HFF-Myc (cell line): ENCODE data around the gene LHX4.

Experiments used
- DNase-seq: peaks from one replicate; pipeline ENCODE4 v3.0.0-alpha.2; 2011; ENCODE audit warnings: low read depth; ENCODE audit errors: extremely low read depth
- H3K4me3 ChIP-seq: replicated peaks from 2 replicates; pipeline ENCODE4 v1.5.1; 2011; ENCODE audit warnings: low read depth, mild to moderate bottlenecking, control low read depth, low read length
- TF ChIP-seq, protein P1 (sequence below): IDR thresholded peaks from 2 replicates; pipeline ENCODE4 v1.5.1; 2012; ENCODE audit warnings: mild to moderate bottlenecking, low read depth, low read length, control low read depth; ENCODE audit errors: missing control alignments

Gene LHX4

DNA sequence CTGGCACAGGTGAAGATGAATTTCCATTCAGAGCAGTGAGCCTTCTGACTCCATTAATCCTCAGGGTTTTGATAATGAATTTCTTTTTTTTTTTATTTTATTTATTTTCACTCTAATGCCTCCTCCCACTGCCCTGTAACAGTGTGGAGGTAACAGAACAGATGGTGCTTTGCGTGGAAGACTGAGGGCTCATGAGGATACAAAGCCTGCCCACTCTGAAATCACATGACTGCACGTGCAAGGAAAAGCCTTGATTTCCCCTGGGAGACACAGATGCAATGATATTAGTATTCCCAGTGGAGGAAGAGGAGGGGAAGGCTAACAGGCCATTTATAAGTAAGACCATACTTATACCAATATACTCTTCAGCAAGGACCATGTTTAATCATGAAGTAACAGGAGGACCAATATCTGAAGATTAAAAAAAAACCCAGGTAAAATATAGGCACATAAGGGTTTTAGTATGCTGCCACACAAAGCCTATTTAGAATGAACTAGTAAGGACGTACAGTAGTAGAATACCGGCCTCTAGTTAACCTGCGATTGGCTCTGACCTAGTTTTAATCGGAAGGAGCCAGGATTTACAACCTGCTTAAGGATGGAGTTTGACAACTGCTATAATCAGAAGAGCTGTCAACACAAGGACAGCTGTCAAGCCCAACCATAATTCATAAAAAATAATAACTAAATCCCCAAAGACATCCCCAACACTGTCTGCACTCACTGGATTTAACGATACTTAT, 69.6 kb downstream of the LHX4 start:
- DNase-seq: no peak
- no peak overlapping the region for H3K4me3 ChIP-seq
- TF ChIP-seq, protein P1, sequence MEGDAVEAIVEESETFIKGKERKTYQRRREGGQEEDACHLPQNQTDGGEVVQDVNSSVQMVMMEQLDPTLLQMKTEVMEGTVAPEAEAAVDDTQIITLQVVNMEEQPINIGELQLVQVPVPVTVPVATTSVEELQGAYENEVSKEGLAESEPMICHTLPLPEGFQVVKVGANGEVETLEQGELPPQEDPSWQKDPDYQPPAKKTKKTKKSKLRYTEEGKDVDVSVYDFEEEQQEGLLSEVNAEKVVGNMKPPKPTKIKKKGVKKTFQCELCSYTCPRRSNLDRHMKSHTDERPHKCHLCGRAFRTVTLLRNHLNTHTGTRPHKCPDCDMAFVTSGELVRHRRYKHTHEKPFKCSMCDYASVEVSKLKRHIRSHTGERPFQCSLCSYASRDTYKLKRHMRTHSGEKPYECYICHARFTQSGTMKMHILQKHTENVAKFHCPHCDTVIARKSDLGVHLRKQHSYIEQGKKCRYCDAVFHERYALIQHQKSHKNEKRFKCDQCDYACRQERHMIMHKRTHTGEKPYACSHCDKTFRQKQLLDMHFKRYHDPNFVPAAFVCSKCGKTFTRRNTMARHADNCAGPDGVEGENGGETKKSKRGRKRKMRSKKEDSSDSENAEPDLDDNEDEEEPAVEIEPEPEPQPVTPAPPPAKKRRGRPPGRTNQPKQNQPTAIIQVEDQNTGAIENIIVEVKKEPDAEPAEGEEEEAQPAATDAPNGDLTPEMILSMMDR: no peak

DNA sequence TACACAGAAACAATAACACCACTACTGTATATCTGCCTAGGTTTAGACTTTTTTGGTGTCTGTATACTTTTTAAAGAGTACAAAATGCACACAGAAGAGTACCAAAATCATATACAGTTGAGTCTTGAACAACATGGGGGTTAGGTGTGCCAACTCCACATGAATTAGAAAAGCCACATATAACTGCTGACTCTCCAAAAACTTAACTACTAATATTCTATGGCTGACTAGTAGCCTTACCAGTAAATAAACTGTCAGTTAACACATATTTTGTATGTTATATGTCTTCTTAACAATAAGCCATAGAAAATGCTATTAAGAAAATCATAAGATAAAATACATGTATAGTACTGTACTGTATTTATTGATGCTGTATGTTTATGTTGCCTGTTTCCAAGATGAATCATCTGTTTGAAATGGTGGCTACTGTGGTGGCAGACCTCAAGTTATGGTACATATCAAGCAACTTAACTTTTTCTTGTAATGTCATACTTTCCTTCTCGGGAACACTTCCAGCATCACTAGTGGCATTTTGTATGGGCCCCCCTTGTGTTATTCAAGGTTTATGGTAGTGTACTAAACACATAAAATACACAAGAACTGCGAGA, 71.2 kb downstream of the LHX4 start:
- TF ChIP-seq, protein P1: no peak
- H3K4me3 ChIP-seq: no peak overlapping the region
- peak; percentile 24 for DNase-seq

DNA sequence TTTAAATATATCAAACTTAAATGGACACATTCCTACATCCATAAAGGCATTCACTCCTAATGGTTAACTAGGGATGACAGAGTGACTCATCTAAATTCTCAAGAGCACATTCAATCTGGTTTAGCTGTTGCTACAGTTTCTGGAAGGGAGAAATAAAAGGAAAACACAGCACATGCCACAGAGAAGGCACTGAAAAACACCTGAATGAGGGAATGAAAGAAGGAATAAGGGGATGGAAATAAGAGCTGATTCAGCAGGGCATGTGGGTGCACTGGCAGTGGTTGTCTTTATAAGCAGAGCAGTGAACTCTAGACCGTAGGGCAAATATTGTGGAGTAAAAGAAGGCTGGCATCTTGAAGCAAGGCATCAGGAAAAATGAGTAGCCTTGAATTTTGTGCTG, 79.3 kb downstream of the LHX4 start:
- no peak overlapping the region for H3K4me3 ChIP-seq
- TF ChIP-seq, protein P1: no peak
- peak; percentile 20 for DNase-seq

DNA sequence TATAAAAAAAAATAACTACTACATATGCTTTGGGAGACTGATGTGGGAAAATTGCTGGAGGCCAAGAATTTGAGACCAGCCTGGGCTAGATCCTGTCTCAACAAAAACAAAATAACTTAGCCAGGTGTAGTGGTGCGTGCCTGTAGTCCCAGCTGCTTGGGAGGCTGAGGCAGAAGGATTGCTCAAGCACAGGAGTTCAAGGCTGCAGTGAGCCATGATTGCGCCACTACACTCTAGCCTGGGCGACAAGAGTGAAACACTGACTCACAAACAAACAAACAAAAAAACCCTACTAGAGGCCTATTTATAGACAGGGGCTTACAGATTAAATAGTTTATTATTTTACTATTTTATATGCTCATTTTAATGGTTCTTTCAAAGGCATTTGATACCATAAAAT, 80.0 kb downstream of the LHX4 start:
- DNase-seq: no peak
- no peak overlapping the region for H3K4me3 ChIP-seq
- TF ChIP-seq, protein P1: no peak

DNA sequence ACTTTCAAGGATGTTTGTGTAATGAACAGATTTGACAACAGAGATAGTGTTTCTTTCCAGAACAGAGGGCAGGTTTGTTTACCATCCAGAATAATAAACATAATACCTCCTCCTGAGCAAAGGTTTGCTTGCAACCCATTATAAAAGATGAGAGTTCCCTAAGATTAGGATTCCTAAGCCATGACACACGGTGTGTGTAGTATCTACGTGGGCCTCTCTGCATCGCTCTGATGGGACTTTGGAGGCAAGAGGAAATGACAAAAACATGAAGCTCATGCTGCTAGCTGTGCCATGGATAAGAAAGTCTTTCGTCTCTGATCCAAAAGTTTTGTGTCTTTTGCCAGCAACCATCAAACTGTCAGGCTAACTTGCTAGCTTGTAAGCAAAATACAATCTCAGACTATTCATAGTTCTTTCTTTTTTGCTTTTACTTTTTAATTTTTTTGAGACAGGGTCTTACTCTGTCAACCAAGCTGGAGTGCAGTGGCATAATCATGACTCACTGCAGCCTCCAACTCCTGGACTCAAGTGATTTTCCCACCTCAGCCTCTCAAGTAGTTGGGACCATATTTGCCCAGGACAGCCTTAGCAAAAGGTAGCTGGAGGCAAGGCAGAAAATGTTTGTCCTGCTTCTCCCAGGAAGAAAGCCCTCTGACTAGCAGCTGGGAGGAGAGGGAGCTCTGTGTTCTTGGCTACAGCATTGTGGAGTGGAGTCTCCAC, 81.1 kb downstream of the LHX4 start:
- H3K4me3 ChIP-seq: no peak overlapping the region
- TF ChIP-seq, protein P1: no peak
- no peak for DNase-seq

DNA sequence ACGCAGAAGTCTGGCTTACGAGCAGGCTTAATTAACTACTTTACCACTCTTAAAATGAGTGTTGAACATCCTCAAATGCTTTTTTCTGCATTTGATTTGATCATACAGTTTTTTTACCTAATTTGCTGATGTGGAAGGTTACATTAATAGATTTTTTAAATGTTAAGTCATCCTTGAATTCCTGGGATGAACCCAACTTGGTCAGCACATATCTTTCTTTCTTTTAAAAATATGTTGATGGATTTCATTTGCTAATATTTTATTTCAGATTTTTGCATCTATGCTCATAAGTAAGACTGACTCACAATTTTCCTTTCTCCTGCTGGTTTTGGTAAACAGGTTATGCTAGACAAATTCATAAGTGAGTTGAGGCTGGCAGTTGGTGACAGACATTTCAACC, 82.9 kb downstream of the LHX4 start:
- DNase-seq: no peak
- TF ChIP-seq, protein P1: no peak
- no peak overlapping the region for H3K4me3 ChIP-seq
